DND-41 (cell line): ENCODE measurements around the gene SLC37A4.
A peak's percentile ranks its signal among the peaks of the same experiment; 100 is the strongest.
"Not testable (repeated sequence)": the region's sequence is repeated elsewhere in the genome, so short reads cannot be mapped to it uniquely, and the experiment has no call there.

ENCODE experiments used
- ATAC-seq: fragments of 200-7000 bp; cut with Tn5 transposase; 3 replicates; pipeline ENCODE4 v1.9.1; 2021; ENCODE audit warnings: low read depth; ENCODE audit not compliant: insufficient read depth
- DNase-seq: peaks from one replicate; pipeline ENCODE4 v3.0.0-alpha.2; 2020
- H2AFZ ChIP-seq: 2 replicates; pipeline ENCODE4 v1.6.0; 2012; ENCODE audit warnings: low read depth, low read length
- H3K27ac ChIP-seq: 2 replicates; pipeline ENCODE4 v1.5.1; 2012; ENCODE audit warnings: low read length, inconsistent platforms
- H3K27me3 ChIP-seq: fragments of 200-600 bp; sonication (generic); 2 replicates; pipeline ENCODE4 v1.6.0; 2012; ENCODE audit warnings: low read length, mild to moderate bottlenecking, inconsistent platforms; ENCODE audit not compliant: insufficient read depth, poor library complexity
- H3K36me3 ChIP-seq: 2 replicates; pipeline ENCODE4 v1.5.1; 2012; ENCODE audit warnings: low read length, inconsistent platforms; ENCODE audit not compliant: insufficient read depth
- H3K4me1 ChIP-seq: 2 replicates; pipeline ENCODE4 v1.5.1; 2012; ENCODE audit warnings: mild to moderate bottlenecking, low read length; ENCODE audit not compliant: insufficient read depth
- H3K4me2 ChIP-seq: 2 replicates; pipeline ENCODE4 v1.6.0; 2012; ENCODE audit warnings: mild to moderate bottlenecking, moderate library complexity, low read length, inconsistent platforms; ENCODE audit not compliant: insufficient read depth
- H3K4me3 ChIP-seq, 2 experiments: fragments of 200-600 bp in 1 of 2; shearing (Covaris generic) in 1 of 2; 2 replicates each; pipeline ENCODE4 v1.5.1; 2012 to 2016; ENCODE audit warnings: inconsistent platforms in 2 of 2, low read length in 2 of 2, mild to moderate bottlenecking in 2 of 2, low read depth in 1 of 2, moderate library complexity in 1 of 2
- H3K79me2 ChIP-seq: 2 replicates; pipeline ENCODE4 v1.6.0; 2012; ENCODE audit warnings: low read length, inconsistent platforms; ENCODE audit not compliant: insufficient read depth
- H3K9ac ChIP-seq: 2 replicates; pipeline ENCODE4 v1.6.0; 2012; ENCODE audit warnings: low read depth, mild to moderate bottlenecking, inconsistent platforms, low read length, moderate library complexity
- H3K9me3 ChIP-seq: 2 replicates; pipeline ENCODE4 v1.5.1; 2012; ENCODE audit warnings: low read length, moderate library complexity, mild to moderate bottlenecking, inconsistent platforms; ENCODE audit not compliant: insufficient read depth, severe bottlenecking
- H4K20me1 ChIP-seq: 2 replicates; pipeline ENCODE4 v1.6.0; 2012; ENCODE audit warnings: low read length; ENCODE audit not compliant: insufficient read depth
- CTCF ChIP-seq: IDR thresholded peaks from 2 replicates; pipeline ENCODE4 v1.5.1; 2012; ENCODE audit warnings: borderline replicate concordance, low read length, moderate library complexity, mild to moderate bottlenecking; ENCODE audit not compliant: poor library complexity, severe bottlenecking; ENCODE audit errors: extremely low read depth
- EZH2 ChIP-seq: IDR thresholded peaks from 3 replicates; pipeline ENCODE4 v1.6.1; 2012; ENCODE audit warnings: borderline replicate concordance, low read depth, mild to moderate bottlenecking, moderate library complexity, low read length, inconsistent platforms; ENCODE audit not compliant: severe bottlenecking

The SLC37A4 gene

DNA sequence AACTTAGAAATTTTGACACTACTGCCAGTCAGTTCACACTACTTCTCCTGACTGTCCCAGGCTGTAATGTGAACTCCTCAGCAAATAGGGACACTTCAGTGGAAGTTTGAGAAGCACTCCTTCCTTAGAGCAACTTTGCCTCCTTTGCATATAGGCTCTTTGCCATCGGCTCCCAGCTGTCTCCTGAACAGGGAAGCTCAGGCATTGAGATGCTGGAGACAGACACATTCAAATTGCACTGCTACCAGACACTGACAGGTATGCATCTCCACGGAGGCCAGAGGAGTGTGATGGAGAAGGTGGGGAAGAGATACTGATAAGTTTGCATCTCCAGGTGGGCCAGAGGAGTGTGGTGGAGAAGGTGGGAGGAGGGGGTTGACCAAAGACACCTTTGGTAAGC is 10.7 kb downstream of the SLC37A4 start:
- H3K9me3 ChIP-seq = no peaks in the 10 kb centered on the region
- H3K4me3 ChIP-seq = peak overlapping the region; percentile 94 to 97; a peak in 3 of 4 replicates
- H3K79me2 ChIP-seq = peaks cover 64% of the 10 kb centered on the region
- H3K27ac ChIP-seq = peak overlapping the region; percentile 51
- H2AFZ ChIP-seq = no peak overlapping the region
- peaks cover 36% of the 10 kb centered on the region for H3K4me1 ChIP-seq
- DNase-seq = no peak
- no peak for ATAC-seq
- H3K27me3 ChIP-seq = no peaks in the 10 kb centered on the region
- H4K20me1 ChIP-seq = peaks cover 20% of the 10 kb centered on the region
- H3K36me3 ChIP-seq = peaks cover 78% of the 10 kb centered on the region
- peak overlapping the region; percentile 86 for H3K4me2 ChIP-seq
- peak overlapping the region; percentile 86 for H3K9ac ChIP-seq
- TF ChIP-seq EZH2 (no peak), CTCF (no peak)

DNA sequence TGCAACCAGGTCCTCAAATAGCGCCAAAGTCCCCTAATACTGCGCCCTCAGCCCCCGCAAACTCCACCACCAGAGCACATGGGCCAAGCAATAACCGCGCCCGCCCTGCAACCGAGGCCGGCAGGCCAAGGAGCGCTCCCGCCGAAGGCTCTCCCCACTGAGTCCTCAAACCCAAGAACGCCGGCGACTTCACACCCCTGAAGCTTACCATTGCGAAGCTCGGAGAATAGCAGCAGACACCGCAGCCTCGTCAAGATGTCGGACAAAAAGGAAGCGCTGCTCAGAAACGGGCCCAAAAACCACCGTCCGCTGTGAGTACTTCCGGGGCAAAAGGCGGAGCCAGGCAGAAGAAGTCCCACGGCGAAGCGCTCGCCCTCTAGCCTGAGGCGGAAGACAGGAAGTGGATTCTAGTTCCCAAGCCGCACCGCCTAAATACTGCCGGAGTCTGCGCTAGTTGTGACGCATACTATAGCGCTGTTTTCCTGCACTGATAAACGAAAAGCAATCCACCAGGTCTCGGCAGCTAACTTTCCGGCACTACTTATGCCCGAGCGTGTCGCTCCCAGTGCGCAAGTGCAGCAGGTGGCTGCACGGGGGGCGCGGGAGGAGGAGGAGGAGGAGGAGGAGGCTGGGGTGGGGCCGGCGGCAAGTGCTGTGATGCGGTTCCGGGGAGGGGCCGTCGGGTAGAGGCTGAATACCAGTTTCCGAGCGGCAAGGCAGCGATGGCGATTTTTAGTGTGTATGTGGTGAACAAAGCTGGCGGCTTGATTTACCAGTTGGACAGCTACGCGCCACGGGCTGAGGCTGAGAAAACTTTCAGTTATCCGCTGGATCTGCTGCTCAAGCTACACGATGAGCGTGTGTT is 12.4 kb downstream of the SLC37A4 start, which contains the start of the genes RPS25 and TRAPPC4:
Gene RPS25, minus strand, starts transcription at position 270 of the 865 bp plus-strand sequence. Its CDS starts 59 bp downstream, at position 211.
Gene TRAPPC4, plus strand, starts transcription at position 693 of the 865 bp plus-strand sequence. Its CDS starts 30 bp downstream, at position 723.
- peaks cover 20% of the 10 kb centered on the region for H4K20me1 ChIP-seq
- H3K4me1 ChIP-seq = peaks cover 36% of the 10 kb centered on the region
- peaks cover 75% of the 10 kb centered on the region for H3K36me3 ChIP-seq
- DNase-seq = peak; percentile 97
- peak within 1 kb of the TSS; percentile 86 for H3K9ac ChIP-seq
- peak within 1 kb of the TSS; percentile 94 to 97 for H3K4me3 ChIP-seq
- H3K4me2 ChIP-seq = peak within 1 kb of the TSS; percentile 86
- TF ChIP-seq CTCF (no peak), EZH2 (no peak)
- H3K27me3 ChIP-seq = no peaks in the 10 kb centered on the region
- peak within 1 kb of the TSS; percentile 94 for H3K27ac ChIP-seq
- no peaks in the 10 kb centered on the region for H3K9me3 ChIP-seq
- H3K79me2 ChIP-seq = peaks cover 68% of the 10 kb centered on the region
- H2AFZ ChIP-seq = peak within 1 kb of the TSS; percentile 86
- peak; percentile 89 for ATAC-seq

GRCh38 chr11:119017377-119017776 is 13.3 kb downstream of the SLC37A4 start:
- peaks cover 20% of the 10 kb centered on the region for H4K20me1 ChIP-seq
- peak overlapping the region; percentile 86 for H3K4me2 ChIP-seq
- not testable (repeated sequence) for DNase-seq, H2AFZ ChIP-seq, ATAC-seq, H3K27me3 ChIP-seq, H3K9me3 ChIP-seq
- peaks cover 68% of the 10 kb centered on the region for H3K79me2 ChIP-seq
- peak overlapping the region; percentile 94 for H3K27ac ChIP-seq
- peaks cover 36% of the 10 kb centered on the region for H3K4me1 ChIP-seq
- H3K36me3 ChIP-seq = peaks cover 74% of the 10 kb centered on the region
- peak overlapping the region; percentile 86 for H3K9ac ChIP-seq
- peak overlapping the region; percentile 94 to 97 for H3K4me3 ChIP-seq
